HG03196 (cell line): ENCODE data around the gene ZNF341.

Source experiments
- ATAC-seq: cut with Tn5 transposase; IDR thresholded peaks from one replicate; pipeline ENCODE4 v1.9.1; 2021; ENCODE audit not compliant: unreplicated experiment

Gene ZNF341

GRCh38 chr20:33821270-33821836, 89.6 kb downstream of the ZNF341 start:
- ATAC-seq: no peak

DNA sequence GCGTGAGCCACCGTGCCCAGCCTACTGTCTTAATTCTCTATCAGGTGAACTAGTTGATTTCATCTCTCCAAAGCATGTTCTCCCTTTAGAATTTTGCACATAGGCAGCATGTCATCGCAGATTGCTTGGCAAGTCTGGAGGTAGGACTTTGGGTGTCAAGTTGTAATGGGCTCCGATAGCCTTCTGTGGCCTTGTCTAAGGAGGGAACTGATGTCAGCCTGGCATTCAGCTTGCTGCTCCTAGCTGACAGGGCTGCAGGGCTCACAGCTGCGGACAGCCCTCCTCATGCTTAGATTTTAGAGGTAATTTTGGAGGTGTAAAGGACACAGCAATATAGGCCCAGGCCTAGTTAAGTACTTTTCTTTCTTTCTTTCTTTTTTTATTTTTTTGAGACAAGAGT, 90.6 kb downstream of the ZNF341 start:
- ATAC-seq: no peak

DNA sequence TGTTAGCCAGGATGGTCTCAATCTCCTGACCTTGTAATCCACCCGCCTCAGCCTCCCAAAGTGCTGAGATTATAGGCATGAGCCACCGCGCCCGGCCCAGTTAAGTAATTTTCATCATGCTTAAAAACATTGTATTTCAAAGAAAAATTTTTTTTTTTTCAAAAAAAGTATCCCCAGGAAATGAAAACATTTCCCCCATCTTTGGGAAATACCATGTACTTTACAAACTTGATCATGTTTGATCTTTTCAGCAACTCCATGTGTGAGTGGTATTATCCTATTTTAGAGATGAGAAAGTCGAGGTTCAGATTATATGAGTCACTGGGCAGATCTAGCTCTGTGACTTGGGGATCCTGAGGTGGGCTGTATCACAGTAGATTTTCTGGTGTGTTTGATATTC, 91.2 kb downstream of the ZNF341 start:
- ATAC-seq: no peak

GRCh38 chr20:33824852-33825251, 93.1 kb downstream of the ZNF341 start:
- no peak for ATAC-seq

DNA sequence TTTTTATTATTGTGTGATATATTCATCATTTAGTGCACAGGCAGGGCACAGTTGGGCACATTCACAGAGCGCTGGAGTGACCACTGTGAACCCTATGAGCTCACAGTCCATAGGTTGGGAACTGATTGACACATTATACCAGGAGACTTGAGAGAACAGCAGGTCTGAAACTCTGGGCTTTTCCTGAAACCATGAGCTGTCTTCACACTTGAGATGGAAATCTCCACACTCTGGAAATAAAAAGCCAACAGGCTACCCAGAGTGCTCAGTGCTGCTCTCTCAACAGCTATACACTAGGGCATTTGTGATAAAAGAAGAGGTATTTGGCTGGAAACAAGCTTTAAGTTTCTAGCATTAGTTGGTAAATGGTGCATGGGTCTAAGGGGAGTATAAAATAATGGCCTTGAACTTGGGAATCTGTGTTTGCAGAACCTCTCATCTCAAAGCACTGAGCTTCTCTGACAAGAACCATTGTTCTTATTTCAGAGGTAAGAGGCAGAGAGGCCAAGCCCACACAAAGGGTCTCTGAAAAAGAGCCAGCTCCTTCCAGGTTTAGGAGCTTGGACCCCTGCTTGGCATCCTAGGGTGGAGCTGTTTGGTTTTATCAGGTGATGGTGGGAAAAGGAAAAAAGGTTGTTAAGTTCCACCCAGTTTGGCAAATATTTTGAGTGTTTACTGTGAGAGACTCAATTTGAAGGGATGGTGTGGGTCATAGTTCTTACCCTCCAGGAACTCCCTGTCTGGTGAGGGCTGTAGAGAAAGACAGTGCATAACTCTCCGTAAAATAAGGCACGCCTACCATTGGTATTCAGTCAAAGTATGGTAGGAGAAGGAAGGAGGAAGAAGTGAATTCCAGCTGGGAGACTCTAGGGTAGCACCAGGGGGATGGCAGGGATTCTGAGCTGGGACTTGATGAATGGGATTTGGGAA, 93.8 kb downstream of the ZNF341 start:
- ATAC-seq: no peak

DNA sequence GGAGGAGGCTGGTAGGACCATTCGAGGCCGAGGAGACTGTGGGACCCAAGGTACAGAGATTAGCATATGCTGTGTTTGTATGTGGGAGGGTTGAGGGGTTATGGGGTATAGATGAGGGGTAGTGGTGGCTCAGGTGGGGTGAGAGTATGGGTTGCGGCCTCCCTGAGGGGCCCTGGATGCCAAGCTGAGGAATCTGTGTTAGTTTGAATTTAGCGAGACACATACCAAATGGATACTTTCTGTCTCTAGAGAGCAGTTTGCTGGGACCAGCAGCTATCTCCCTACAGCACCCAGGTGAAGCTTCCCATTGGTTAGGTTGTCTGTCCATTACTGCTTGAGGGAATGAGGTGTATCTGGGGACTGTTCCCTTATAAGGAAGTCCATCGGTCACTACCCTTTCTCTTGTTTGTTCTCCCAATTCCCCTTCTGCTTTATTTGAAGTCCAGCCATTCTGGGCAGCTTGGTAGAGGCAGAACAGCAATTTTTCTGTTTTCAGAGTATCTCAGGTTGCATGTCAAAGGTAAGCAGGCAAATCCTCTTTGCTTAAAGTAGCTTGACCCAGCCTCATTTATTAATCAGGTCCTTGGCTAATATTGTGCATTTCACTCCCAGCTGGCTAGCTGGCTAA, 94.6 kb downstream of the ZNF341 start:
- ATAC-seq: no peak

DNA sequence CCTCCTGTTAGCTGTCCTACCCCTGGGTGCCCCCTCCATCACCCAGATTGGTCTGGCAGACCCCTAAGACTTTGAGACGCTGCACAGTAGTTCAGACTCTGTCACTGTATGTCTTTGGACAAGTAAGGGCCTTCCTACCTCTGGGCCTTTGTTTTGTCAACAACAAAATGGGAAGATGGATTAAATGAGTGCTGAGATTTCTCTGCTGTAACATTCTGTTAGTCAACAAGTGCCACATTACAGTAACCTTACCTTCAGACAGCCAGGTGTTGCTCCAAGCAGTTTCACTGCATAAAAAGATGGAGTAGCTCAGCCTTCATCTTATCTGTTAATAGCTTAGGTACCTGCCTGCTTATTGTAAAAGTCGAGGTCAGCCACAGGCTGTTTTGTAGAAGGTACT, 95.3 kb downstream of the ZNF341 start:
- no peak for ATAC-seq

DNA sequence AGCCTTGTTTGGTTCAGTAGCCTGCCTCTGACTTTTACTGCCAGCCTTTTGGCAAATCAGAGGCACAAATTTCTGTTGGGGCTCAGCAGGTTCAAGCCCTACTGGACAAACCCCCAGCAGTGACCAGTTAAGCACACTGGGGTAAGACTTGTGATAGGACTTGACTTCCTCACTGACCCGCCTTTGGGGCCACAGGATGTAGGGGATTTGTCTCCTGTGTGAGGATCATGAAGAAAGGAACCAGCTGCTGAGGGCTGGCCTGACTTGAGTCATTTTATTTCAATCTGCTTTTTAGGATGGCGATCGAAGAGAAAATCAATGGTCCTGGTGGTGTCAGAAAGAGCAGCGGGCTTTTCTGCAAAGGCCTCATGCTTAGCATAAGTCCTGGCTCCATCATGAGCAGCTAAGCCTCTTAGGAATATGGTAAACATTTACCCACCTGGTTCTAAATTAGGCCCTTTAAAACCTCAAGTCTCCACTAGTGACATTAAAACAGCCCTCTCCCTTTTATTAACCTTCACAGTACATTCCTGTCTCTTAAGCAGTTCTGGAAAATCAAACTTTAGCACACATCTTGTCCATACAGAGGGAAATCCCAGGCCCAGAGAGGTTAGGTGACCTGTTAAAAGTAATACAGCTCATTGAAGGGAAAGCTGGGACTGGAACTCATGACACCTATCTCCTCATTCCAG, 96.0 kb downstream of the ZNF341 start:
- no peak for ATAC-seq

DNA sequence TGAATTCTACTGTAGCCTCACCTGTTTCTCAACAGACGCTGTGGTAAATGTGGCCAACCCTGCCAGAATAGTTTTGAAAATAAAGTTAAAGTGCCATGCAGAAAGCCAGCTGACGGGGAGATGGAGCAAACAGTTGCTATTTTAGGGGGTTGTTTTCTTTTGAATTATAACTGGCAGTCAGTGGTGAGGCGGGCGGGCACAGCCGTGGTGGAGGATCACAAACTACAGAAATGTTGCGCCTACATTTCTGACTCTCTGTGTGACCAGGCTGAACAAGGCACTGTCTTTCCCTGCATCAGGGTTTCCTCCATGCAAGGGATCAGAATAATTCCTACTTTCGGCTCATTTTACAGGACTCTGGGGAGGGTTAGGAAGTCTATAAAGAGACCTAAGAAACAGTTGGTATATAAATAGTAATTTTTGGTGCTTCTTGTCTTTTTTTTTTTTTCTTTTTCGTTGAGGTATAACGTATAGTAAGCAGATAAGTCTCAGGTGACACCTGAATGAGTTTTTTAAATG, 96.6 kb downstream of the ZNF341 start:
- ATAC-seq: no peak

- no peak for ATAC-seq
Observed at GRCh38 chr20:33828967-33829560, 97.3 kb downstream of the ZNF341 start.

- no peak for ATAC-seq
Observed at GRCh38 chr20:33829636-33830035, 97.8 kb downstream of the ZNF341 start.

GRCh38 chr20:33830371-33830770, 98.6 kb downstream of the ZNF341 start:
- ATAC-seq: no peak

DNA sequence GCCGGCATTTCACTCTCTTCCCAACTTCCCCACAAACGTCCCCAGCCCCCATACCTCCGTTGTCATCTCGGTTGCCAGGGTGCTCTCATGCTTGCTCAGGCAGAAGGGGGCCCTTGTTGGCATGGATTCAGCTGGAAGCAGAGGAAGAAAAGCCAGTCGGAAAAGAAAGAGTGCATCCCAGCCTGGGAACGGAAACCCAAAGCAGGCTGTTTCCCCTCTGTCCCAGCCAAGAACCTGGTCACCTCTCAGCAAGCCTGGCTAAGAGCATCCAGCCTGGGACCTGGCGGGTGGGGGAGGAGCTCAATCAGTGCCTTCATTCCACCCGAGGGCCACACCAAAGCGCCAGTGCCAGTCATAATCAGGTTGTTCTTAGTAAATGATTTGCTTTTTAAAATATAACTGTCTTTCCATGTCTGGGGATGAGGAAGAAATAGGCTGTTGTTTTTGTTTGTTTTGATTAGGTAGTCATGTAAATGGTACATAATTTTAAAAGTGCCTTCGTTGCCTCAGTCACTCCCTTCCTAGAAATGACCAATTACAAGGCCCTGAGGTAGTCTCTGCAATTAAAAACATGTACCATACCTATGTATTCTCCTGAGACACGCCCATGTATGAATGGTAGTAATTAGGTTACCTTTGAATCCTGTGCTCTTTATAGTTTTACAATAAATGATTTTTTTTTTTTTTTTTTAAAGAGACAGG, 100.5 kb downstream of the ZNF341 start:
- ATAC-seq: no peak

DNA sequence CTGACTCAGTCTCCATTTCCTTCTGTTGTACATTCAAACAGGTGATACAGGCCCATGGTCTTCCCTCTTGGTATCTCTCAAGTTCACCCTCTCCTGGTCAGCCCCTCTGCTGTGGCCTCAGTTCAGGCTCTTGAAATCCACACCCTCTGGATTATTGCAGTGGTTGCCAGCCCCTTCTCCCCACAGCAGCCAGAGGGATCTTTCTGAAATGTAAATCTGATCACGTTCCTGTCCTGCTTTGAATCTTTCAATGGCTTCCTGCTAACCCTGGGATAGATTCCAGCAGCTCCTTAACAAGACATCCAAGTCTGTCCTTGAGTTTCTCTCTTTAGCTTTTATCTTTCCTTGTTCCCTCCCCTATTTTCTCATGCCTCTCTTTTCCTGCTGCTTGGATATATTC, 101.5 kb downstream of the ZNF341 start:
- no peak for ATAC-seq

- no peak for ATAC-seq
Observed at GRCh38 chr20:33835615-33836172, 103.9 kb downstream of the ZNF341 start.

GRCh38 chr20:33836277-33836676, 104.5 kb downstream of the ZNF341 start:
- ATAC-seq: no peak

DNA sequence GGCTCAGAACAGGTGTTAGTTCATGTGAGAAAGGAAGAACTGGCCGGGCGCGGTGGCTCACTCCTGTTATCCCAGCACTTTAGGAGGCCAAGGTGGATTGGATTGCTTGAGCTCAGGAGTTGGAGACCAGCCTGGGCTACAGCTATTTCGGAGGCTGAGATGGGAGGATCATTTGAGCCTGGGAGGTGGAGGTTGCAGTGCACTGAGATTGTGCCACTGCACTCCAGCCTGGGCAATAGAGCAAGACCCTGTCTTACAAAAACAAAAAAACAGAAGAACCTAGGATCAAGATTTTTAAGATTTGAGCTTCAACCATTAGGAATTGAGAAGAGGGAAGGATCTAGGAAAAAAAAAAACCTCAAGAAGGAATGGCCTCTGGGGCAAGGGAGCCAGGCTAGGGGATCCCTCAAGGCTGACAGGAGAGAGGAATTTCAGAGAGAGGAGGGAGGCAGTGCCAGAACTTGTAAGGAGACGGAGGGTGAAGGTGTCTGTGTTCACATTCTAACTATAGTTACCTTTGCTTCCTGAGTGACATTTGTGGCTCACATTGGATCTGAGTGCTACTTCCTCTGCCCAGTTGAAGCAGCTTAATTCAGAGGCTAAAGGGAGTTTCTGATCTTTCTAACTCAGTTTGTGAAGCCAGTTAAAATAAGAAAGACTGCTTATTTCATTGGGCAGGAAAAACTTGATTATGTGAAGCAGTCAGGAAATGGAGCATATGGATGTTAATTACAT, 105.5 kb downstream of the ZNF341 start:
- ATAC-seq: no peak

DNA sequence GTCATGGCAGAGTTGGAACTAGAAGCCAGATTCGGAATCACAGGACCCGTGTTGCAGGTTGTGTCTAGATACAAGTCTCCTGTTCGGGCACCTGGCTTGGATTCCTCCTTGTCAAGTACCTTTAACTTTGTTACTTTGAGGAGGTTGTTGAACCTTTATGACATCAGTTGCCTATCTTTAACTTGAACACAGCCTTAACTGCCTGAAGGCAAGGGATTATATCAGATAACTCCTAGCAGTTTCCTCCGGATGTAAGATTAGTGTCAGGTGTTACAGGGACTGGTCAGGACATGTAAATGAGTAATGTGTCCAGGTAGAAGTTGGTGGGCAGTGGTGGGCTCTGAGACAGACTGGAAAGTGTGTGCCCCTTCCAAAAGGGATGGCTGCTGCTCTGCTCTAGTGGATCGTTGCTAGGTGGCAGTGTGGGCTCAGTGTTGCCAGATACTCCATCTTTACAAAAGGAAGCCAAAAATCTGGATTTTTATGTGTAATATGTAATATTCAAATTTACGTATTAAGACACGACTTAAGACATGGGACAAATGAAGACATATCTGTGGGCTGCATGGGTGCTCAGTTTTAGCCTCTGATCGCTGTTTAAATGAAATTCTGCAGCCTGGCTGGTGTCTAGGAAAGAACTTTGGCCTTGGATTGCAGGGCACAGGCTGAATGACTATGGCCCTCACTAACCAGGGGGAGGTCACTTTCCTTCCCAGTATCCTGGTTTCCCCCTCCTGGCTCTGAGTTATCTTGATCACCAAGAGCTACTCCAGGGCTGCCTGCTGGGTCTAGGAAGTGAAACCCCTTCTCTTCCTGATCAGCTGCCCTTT, 106.5 kb downstream of the ZNF341 start:
- no peak for ATAC-seq
